ENCODE results near the gene IQCN.

Gene IQCN

GRCh38 chr19:18266771-18267686, 7.2 kb downstream of the IQCN start:
- no peak for DNase-seq (ENCODE audit: low read depth in 2 of 2)

- DNase-seq (ENCODE audit: low read depth in 2 of 2), result no peak
Observed at GRCh38 chr19:18265582-18265981, 8.7 kb downstream of the IQCN start.

- no peak for DNase-seq (ENCODE audit: low read depth in 2 of 2)
Observed at GRCh38 chr19:18264971-18265540, 9.2 kb downstream of the IQCN start.

- no peak for DNase-seq (ENCODE audit: low read depth in 2 of 2)
Observed at GRCh38 chr19:18264137-18264854, 10.0 kb downstream of the IQCN start.

GRCh38 chr19:18263324-18264136, 10.7 kb downstream of the IQCN start:
- no peak for DNase-seq (ENCODE audit: low read depth in 2 of 2)

GRCh38 chr19:18262917-18263316, 11.3 kb downstream of the IQCN start:
- no peak for DNase-seq (ENCODE audit: low read depth in 2 of 2)

- no peak for DNase-seq (ENCODE audit: low read depth in 2 of 2)
Observed at GRCh38 chr19:18262144-18262543, 12.1 kb downstream of the IQCN start.

GRCh38 chr19:18261474-18261873, 12.8 kb downstream of the IQCN start:
- no peak for DNase-seq (ENCODE audit: low read depth in 2 of 2)

GRCh38 chr19:18259893-18260292, 14.4 kb downstream of the IQCN start:
- no peak for DNase-seq (ENCODE audit: low read depth in 2 of 2)

- DNase-seq (ENCODE audit: low read depth in 2 of 2), result no peak
Observed at GRCh38 chr19:18257503-18258470, 16.5 kb downstream of the IQCN start.

GRCh38 chr19:18254546-18255503, 19.4 kb downstream of the IQCN start:
- DNase-seq (ENCODE audit: low read depth in 2 of 2), result no peak

- no peak for DNase-seq (ENCODE audit: low read depth in 2 of 2)
Observed at GRCh38 chr19:18253716-18254115, 20.5 kb downstream of the IQCN start.

- DNase-seq (ENCODE audit: low read depth in 2 of 2), result no peak
Observed at GRCh38 chr19:18253130-18253529, 21.1 kb downstream of the IQCN start.

- DNase-seq (ENCODE audit: low read depth in 2 of 2), result no peak
Observed at GRCh38 chr19:18252370-18252717, 21.9 kb downstream of the IQCN start.

GRCh38 chr19:18251587-18252369, 22.5 kb downstream of the IQCN start:
- DNase-seq (ENCODE audit: low read depth in 2 of 2), result peak; percentile 66 to 69

- no peak for DNase-seq (ENCODE audit: low read depth in 2 of 2)
Observed at GRCh38 chr19:18249834-18250233, 24.4 kb downstream of the IQCN start.

GRCh38 chr19:18245297-18245696, 29.0 kb downstream of the IQCN start:
- no peak for DNase-seq (ENCODE audit: low read depth in 2 of 2)

GRCh38 chr19:18239303-18239702, 34.9 kb downstream of the IQCN start:
- DNase-seq (ENCODE audit: low read depth in 2 of 2), result no peak

- DNase-seq (ENCODE audit: low read depth in 2 of 2), result no peak
Observed at GRCh38 chr19:18234194-18234593, 40.1 kb downstream of the IQCN start.
